HG03108 (cell line): Measurements from ENCODE around the gene ADGRL4.
"Not testable (repeated sequence)": the region's sequence is repeated elsewhere in the genome, so short reads cannot be mapped to it uniquely, and the experiment has no call there.

Experiments used
- ATAC-seq: cut with Tn5 transposase; IDR thresholded peaks from one replicate; pipeline ENCODE4 v1.9.1; 2021; ENCODE audit warnings: moderate library complexity; ENCODE audit not compliant: unreplicated experiment

The ADGRL4 gene

DNA sequence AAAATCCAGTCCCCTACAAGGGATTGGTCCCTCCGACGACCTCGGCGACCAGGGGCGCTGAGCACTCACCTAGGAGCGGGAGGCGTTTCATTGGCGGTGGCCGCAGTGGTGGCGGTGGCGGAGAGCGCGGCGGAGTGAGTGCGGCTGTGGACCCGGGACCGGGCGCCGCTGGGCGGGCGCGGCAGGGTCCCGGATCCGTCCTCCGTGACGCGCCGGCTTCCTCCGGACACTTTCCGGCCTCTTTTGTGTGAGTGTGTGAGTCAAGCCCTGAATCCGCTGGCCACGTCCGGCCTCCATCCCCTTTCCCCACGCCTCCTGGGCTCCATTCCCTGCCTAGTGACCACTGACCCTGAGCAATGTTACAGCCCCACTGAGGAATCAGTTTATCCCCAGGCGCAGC lies at the start of gene ADGRL4:
TSS of gene ADGRL4 (minus strand) at position 167 of the 400 bp plus-strand sequence. CDS start at position 91, 76 bp downstream.
- ATAC-seq: no peak

DNA sequence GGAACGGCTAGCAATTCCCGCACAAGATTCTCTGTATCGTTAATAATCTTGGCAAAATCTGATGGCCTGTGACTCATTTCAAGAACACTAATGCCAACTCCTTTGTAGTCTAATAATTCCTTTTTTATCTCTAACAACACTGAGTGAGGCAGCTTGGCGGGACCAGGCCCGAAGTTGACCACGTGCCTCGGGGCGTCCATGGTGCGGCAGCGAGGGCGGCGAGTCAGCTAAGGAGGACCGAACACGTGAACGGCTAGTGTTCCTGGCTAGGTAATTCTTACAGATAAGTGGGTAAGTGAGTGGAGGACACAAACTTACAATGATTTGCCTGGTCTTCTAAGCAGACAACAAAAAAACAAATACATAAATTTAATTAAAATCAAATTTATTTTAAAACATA lies 49.3 kb upstream of the ADGRL4 start:
- no peak for ATAC-seq

DNA sequence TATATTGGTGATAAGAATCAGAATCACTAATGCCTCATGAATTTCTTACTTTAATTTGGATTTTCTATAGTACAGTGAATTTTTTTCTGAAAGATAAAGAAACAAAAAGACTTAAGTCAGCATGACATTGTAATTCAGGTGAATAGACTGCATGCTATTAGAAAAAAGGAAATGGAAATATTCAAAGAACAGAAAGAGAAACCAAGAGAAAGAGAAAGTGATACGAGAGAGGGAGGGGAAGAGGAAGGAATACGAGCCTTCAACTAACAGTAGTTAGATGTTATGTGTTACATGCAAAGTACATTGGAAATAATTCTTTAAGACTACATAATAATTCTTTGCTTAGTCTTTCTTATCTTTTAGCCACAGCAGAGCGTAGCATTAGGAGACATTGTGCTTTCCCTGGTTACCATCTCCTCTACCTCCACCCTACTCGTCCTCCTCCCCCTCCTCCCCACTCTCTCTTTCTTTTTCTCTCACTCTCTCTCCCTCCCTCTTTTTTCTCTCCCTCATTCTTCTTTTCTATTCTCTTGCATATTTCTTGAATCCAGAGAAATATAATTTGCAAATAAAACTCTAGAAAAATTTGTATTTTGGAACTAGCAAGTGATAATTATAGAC lies 46.4 kb upstream of the ADGRL4 start:
- ATAC-seq: peak; percentile 98

DNA sequence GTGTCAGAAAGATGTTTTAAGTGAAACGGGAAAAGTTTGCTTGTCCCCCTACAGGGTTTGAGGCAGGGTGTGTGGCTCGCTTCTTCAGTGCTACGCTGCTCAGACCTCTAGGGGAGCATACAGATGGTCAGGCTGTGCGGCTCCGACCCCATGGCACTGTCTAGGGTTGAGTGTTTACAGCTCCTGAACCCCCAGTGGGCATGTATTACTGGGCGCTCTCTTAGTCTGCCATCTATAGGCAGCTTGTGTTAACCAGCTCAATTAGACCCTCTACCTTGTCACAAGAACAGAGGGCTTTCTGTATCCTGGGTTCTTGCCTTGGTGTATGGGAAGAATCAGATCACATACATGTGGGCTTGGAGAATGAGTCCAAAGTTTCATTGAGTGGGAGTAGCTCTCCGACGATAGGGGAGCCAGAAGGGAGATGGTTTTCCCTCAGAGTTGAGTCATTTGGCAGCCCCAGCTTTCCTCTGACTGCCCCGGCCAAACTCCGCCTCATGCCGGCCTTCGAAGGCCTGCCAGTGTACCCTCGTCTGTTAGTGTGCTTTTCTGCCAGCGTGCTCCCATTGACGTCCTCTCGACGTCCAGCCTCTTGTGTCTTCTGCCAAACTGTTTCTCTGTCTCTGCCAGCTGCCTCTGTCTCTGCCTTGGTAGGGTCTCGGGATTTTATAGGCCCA lies 38.6 kb upstream of the ADGRL4 start:
- ATAC-seq: no peak

DNA sequence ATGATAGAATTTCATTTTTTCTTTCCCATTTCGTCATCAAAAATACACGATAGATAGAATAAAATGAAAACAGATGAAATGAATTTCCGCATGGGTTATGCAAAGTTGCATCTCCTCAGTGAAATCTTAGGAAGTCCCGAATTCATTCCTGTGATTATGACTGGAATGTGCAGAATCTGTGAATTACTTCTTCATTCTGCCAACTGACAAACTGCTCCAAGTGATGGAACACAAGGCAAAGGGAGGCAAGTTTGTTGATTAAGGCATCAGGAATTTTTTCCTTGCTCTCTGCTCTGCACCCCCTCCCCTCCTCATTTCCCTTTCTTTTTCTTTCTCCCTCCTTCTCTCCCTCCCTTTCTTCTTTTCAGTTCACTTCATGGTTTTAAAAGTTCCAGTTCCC lies 37.0 kb upstream of the ADGRL4 start:
- no peak for ATAC-seq

DNA sequence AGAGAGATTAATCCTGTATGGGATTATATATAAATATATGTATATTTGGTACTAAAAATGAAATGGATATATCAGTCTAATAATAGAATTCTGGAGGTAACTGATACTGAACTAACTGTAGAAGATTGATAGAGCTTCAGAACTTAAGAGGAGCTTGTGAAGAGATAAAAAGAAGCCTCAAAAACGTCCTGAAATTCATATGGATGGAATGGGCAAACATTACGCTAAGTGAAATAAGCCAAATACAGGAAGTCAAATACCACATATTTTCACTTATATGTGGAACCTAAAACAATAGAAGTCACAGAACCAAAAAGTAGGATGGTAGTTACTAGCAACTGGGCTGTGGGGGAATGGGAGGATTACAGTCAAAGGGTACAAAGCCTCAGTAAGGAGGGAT lies 36.0 kb upstream of the ADGRL4 start:
- ATAC-seq: no peak

DNA sequence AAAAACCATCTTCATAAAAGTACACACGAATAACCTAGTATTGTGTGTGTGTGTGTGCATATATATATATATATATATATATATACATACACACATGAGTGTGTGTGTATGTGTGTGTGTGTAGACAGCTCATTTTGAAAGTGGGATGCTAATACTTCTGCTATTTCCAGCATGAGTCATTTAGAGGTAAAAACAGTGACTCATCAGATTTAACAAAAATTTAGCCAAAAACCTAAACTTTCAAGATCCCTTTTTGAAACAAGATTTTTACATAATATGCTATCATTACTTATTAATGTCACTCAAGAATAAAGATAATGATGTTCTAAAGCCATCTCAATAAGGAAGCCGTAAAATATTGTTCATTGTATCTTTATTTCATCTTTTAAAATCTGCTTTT lies 35.6 kb upstream of the ADGRL4 start:
- peak; percentile 43 for ATAC-seq

DNA sequence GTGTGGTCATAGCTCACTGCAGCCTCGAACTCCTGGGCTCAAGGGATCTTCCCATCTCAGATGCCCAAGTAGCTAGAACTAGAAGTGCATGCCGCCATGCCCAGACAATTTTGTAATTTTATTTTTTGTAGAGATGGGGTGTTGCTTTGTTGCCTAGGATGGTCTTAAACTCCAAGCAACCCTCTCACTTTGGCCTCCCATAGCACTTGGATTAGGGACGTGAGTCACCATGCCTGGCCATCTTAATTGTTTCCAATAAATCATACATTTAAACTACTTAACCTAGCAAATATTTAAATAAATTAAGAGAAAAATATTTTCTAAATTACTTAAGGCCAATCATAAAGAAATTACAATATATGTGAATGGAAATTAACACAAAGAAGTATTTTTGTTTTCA lies 35.1 kb upstream of the ADGRL4 start:
- no peak for ATAC-seq

DNA sequence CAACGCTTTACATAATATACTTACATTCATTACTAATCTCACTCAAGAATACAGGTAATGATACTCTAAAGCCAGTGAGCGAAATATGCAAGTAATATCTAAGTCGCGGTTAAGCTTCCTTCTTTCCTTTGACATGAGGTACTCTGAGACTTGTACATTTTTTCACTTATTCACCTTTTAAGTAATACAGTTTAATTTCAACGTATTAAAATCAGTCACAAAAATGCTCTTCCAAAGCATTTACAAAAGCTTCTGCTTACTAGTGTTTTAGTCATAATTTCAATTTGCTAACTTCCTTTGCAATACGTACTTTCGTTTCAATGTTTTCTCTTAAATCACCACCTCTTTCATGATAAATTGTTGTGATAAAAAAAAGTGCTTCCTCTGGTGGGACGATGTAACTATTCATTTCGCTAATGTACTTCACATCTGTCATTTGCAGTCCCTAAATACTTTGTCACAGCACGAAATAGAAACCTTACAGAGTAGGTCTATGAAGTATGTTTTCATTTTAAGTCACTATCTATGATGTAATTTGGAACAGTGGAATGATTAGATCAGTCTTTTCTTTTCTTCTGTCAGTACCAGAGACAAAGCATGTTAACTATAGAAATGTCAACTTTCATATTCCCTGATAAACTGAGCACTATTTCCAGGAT lies 34.0 kb upstream of the ADGRL4 start:
- peak; percentile 81 for ATAC-seq

DNA sequence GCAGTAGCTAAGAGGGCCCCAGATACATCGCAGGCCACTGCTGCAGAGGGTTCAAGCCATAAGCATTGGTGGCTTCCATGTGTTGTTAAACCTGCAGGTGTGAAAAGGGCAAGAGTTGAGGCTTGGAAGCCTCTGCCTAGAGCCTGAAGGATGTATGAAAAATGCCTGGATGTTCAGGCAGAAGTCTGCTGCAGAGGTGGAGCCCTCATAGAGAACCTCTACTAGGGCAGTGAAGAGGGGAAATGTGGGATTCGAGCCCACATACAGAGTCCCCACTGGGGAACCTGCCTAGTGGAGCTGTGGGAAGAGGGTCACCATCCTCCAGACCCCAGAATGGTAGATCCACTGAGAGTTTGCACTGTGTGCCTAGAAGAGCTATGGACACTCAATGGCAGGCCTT lies 30.6 kb upstream of the ADGRL4 start:
- ATAC-seq: no peak

DNA sequence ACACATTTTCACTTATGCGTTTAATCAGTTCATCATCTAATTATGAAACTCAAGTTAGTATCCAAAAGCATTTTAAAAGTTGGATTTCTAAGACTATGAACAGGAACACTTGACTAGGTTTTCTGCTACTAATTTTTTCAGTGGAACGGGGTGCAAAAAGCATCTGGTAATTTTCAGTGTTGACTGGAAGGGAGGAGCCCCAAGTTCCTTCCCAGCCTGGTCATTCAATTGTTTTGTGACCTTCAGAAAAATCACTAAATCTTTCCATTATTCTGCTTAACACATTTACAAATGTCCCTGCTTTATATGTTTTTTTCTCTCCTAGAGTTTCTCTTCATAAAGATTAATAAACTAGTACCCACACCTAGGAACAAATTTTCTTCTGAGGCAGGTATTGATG lies 6.0 kb upstream of the ADGRL4 start:
- no peak for ATAC-seq

DNA sequence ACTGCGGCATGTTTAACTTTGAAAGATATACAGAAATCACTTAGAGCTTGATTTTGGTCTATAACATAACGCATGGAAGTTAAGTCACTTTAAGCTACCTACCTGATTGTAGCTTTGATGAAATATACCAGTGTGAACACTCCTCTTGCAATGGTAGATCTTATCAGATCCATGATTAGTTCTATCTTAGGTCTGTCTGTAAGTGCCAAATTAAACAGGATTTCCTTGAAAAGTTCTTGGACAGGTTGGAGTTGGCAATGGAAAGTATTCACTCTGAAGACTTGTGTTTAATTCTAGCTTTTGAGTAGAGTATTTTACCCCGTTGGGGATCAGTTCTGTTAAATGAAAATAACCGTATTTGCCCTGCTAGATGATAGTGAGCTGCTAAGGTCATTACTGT lies 4.1 kb upstream of the ADGRL4 start:
- no peak for ATAC-seq

DNA sequence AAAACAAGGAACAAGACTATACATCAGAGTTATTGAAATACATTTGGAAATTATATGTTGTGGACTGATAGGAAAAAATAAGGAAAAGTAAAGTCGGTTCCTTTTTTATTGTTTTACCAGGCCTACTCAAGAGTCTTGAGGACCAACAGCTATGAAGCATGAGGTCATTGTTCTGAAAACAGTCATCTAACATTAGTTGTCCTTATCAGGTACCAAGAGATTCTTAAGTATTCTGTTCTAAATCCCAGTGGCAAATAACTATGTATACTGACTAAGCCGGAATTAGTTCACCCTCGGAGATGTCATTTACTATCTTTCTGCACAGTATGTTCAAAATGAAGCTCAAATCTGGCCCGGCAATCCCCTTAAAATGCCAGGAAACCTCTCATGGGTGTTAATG lies 585 bp downstream of the ADGRL4 start:
- no peak for ATAC-seq

DNA sequence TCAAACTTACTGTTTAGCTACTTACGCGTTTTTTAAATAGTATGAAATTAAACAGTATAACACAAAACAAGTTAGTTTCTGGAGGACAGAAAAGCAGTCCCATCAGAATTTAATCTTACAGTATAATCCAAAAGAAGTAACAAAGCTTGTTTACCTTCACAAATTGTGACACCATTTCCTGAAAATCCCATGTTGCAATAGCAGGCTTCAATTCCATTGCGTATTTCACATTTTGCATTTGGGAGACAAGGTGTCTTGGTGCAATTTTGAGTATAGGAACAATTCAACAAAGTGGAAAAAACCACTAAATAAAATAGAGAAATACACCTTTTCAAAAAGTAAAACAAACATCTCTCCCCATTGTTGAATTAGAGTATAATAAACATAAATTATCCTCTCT lies 1.6 kb downstream of the ADGRL4 start:
- ATAC-seq: no peak

DNA sequence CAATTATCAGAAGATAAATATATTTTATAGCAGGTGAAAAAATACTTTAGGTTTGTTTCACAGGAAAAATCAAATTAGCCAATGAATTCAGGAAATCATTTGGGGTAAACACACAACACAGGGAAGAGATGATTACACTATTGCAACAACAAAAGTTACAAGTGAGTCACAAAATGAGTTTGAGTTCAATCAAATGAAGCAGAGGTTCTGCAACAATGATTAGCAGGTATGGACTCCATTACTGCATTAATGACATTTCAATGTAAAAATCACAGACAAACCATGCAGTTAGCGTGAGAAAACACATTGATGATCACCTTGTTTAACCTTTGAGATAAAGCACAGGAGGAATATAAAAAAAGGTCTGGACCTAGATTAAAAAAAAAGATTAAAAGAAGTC lies 9.7 kb downstream of the ADGRL4 start:
- no peak for ATAC-seq

DNA sequence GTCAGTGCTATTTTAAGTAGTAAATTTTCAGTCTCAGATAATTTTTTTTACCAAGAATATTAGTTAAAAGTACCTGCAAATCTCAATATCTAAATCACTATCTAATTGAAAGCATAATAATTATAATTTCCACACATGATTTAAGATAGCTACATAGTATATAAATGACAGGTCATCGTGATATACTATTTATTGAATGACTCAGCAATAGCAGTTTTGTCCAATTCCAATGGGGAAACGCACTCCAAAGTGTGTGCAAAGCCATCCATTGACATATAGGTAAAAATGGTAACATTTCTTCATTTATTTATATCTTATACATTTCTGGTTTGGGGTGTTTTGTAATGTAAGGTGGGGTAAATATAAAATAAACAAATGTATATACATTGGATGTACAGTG lies 19.5 kb downstream of the ADGRL4 start:
- no peak for ATAC-seq

DNA sequence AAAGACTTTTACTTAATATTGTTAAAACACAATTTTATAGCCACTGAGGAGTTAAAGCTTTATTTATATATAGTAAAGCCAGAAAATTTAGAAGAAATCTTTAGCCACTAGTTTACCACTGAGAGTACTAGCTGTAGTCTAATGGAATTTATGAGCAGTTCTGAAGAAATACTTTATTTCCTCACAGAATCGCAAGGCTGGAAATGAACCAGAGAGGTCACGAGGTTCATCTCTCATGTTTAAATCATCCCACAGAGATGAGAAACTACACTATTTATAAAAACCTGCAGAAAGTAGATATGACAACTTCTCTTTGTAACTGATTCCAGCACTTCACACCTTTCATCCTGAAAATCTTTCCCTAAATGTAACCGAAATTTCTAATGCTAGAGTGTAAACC lies 26.0 kb downstream of the ADGRL4 start:
- no peak for ATAC-seq

DNA sequence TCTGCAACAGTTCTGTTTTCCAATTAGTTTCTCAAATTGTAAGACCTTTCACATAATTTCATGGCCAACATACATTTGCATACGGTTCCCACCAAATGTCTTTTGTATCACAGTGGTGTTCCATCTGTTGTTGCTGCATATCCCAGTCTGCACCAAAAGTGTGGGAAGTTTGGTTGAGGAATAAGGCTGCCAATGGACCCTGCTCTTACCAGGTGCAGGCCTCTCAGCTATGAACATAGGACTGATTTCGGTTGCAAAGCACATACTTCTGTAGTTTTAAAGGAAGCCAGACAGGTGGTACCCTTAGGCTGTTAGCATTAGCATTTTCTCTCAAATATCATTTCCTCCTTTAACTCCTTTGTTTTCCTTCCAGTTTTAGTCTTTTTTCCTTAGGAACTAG lies 33.8 kb downstream of the ADGRL4 start:
- ATAC-seq: no peak

DNA sequence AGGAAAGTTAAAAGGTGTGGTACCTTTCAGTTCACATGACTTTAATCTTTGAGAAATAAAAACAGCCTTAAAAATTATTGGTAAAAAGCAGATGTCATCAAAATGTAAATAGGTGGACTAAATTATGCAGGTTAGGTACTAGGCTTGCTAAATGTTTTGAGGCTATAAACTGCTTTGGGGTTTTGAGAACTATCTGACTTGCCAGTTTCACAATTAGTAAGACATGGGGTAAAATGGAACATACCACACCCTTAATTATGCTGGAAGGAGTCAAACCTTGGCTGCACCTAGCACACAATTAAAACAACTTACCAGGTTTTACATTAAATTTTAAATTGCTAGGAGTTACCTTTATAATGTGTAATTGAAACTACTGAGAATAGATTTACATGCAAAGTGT lies 39.4 kb downstream of the ADGRL4 start:
- ATAC-seq: not testable (repeated sequence)

DNA sequence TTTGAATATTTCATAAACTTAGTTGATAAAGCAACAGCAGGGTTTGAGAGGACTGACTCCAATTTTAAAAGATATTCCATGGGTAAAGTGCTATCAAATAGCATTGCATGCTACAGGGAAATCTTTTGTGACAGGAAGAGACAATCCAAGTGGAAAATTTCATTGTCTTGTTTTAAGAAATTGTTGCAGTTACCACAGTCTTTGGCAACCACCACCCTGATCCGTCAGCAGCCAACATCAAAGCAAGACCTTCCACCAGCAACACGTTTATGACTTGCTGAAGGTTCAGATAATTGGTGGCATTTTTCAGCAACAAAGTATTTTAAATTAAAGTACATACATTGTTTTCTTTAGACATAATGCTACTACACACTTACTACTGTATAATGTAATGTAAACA lies 47.8 kb downstream of the ADGRL4 start:
- no peak for ATAC-seq

DNA sequence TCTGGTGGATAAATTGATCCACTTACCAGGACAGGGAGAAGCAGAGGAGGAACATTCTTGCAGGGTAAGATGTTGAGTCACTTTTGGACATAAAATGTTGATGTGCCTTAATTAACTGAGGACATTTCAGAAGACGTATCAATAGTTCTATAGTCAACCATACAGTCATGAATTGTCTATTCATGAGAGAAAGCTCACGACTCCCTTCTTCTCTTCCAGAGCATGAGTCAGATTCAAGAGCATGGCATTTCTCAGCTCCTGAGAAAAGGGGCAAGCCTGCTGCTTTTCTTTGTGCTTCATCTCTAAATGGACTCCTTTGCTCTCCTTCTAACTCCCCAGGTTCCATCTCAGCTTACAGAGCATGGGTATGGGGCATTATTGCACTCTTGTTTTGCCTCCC lies 55.7 kb downstream of the ADGRL4 start:
- ATAC-seq: no peak

DNA sequence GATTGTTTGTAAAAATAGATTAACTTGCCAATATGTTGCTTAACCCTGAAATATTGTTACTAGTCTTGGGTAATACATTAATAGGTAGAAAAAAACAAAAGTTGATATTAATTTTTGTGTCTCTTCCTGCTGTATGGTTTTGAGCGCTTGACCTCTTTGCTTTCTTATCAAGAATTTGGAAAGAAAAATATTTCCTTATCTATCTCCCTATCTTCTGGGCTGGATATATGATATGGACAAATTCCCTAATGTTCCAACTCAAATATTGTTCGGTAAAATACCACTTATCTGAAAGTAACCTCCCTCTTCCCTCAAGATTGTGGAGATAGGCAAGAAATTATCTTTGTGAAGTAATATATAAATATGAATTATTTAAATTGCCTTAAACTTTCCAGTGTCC lies 57.3 kb downstream of the ADGRL4 start:
- no peak for ATAC-seq
